OCI-LY7 (cell line): ENCODE measurements around the gene VMAC.

ENCODE experiments used
- CTCF ChIP-seq: fragments of 200-600 bp; sonication (generic); conservative IDR thresholded peaks from 2 replicates; pipeline ENCODE4 v1.5.1; 2014; ENCODE audit warnings: mild to moderate bottlenecking, antibody characterized with exemption, low read length, moderate library complexity, mixed read lengths
- EZH2phosphoT487 ChIP-seq: fragments of 200-600 bp; sonication (generic); IDR thresholded peaks from 2 replicates; pipeline ENCODE4 v1.6.1; 2018; ENCODE audit warnings: low read depth, borderline replicate concordance, mild to moderate bottlenecking, mixed run types, antibody characterized with exemption, low read length, moderate library complexity, mixed read lengths

DNA sequence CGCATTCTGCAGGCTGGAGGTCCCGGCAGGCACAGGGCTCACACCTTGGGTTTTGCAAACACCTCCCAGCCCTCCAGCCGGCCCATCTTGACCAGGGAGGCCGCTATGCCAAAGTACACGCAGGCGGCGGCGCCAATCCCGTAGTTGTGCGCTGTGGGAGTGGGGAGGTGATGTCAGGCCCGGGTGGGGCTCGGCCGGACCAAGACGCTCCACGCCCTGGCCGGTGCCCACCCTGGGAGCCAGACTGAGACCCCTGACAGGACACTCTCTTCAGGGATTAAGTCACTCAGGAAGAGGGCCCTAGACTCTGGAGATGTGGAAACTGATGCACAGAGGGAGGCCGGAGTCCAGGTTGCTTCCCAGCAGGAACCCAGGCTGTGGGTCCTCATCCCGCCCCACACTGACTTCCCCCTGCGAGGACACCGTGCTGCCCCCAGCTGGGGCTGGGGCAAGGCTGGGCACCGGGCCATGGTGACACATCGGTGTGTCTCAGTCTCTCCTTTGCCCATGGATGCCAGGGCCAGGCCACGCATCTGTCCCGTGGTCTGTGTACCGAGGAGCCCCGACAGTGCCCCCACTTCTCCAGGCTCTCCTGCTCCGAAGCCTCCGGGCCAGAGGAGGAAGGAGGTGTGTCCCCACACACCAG, 9.8 kb upstream of the VMAC start:
- TF ChIP-seq CTCF (no peak), EZH2phosphoT487 (no peak)
